Liver (tissue), 9 donors: Measurements from ENCODE around the gene MANBA. TPM values are rescaled to one million over a fixed set of nuclear protein-coding genes. Genes with fewer than 3 reads are reported as not detected.

ENCODE experiments used
- DNase-seq: peaks from one replicate; pipeline ENCODE4 v3.0.0-alpha.2; 2017; ENCODE audit warnings: low spot score
- H3K27ac ChIP-seq, 2 donors: one replicate each; pipeline ENCODE4 v1.7.0; 2013; ENCODE audit warnings: inconsistent platforms in 2 of 2, low read length in 2 of 2, control low read depth in 1 of 2, low read depth in 1 of 2, mild to moderate bottlenecking in 1 of 2
- H3K27me3 ChIP-seq, 4 donors: one replicate each; pipeline versions ENCODE4 v1.6.1 to v1.7.0; 2013; ENCODE audit warnings: low read length in 3 of 4, inconsistent platforms in 1 of 4, mild to moderate bottlenecking in 1 of 4, moderate library complexity in 1 of 4; ENCODE audit not compliant: control insufficient read depth in 4 of 4, insufficient read depth in 4 of 4
- H3K36me3 ChIP-seq, 4 donors: one replicate each; pipeline versions ENCODE4 v1.6.1 to v1.7.0; 2013; ENCODE audit warnings: low read length in 3 of 4, mild to moderate bottlenecking in 3 of 4, low read depth in 1 of 4, moderate library complexity in 1 of 4; ENCODE audit not compliant: control insufficient read depth in 4 of 4, insufficient read depth in 3 of 4
- H3K4me1 ChIP-seq, 4 donors: one replicate each; pipeline versions ENCODE4 v1.6.1 to v1.7.0; 2013; ENCODE audit warnings: low read length in 3 of 4, mild to moderate bottlenecking in 3 of 4, moderate library complexity in 1 of 4; ENCODE audit not compliant: control insufficient read depth in 4 of 4, insufficient read depth in 4 of 4
- H3K4me3 ChIP-seq, 3 donors: one replicate each; pipeline versions ENCODE4 v1.6.1 to v1.7.0; 2013; ENCODE audit warnings: low read length in 3 of 3, control low read depth in 1 of 3, low read depth in 1 of 3, mild to moderate bottlenecking in 1 of 3
- H3K9ac ChIP-seq, 2 donors: one replicate each; pipeline ENCODE4 v1.7.0; 2013; ENCODE audit warnings: low read length in 2 of 2, mild to moderate bottlenecking in 2 of 2, moderate library complexity in 2 of 2, control low read depth in 1 of 2, low read depth in 1 of 2
- H3K9me3 ChIP-seq, 4 donors: one replicate each; pipeline versions ENCODE4 v1.6.1 to v1.7.0; 2013; ENCODE audit warnings: low read length in 3 of 4; ENCODE audit not compliant: control insufficient read depth in 4 of 4
- EGR1 ChIP-seq, 2 donors: IDR thresholded peaks; 2 replicates each; pipeline ENCODE4 v1.6.1; 2016 to 2018; ENCODE audit warnings: antibody characterized with exemption in 2 of 2, low read depth in 2 of 2
- FOXA1 ChIP-seq: IDR thresholded peaks from 2 replicates; pipeline ENCODE4 v1.6.1; 2016; ENCODE audit warnings: antibody characterized with exemption
- FOXA2 ChIP-seq: IDR thresholded peaks from 2 replicates; pipeline ENCODE4 v1.6.1; 2016; ENCODE audit warnings: antibody characterized with exemption
- HNF4A ChIP-seq, 2 donors: conservative IDR thresholded peaks; 2 replicates each; pipeline ENCODE4 v1.6.1; 2016; ENCODE audit warnings: antibody characterized with exemption in 2 of 2, mild to moderate bottlenecking in 2 of 2
- JUND ChIP-seq, 2 donors: IDR thresholded peaks; 2 replicates each; pipeline ENCODE4 v1.6.1; 2016; ENCODE audit warnings: antibody characterized with exemption in 2 of 2
- NR2F2 ChIP-seq: IDR thresholded peaks from 2 replicates; pipeline ENCODE4 v1.6.1; 2016; ENCODE audit warnings: antibody characterized with exemption
- RXRA ChIP-seq, 2 donors: IDR thresholded peaks; 2 replicates each; pipeline ENCODE4 v1.6.1; 2017 to 2018; ENCODE audit warnings: antibody characterized with exemption in 2 of 2, mild to moderate bottlenecking in 1 of 2
- SP1 ChIP-seq: IDR thresholded peaks from 2 replicates; pipeline ENCODE4 v1.6.1; 2018; ENCODE audit warnings: antibody characterized with exemption, mild to moderate bottlenecking
- TAF1 ChIP-seq: conservative IDR thresholded peaks from 2 replicates; pipeline ENCODE4 v1.6.1; 2016; ENCODE audit warnings: antibody characterized with exemption, mild to moderate bottlenecking
- WGBS: extraction: QIAGEN DNeasy Blood & Tissue Kit; methylation state at CpG from one replicate; pipeline ENCODE4 v1.1.7; 2013; 5-methylcytosine and 5-hydroxymethylcytosine counted together
- polyA plus RNA-seq, 2 donors: library from polyadenylated mRNA; stranded (reverse) in 1 of 2; unstranded in 1 of 2; fragments of 200-250 nt in 1 of 2; fragments of >200 nt in 1 of 2; fragmentation: Nextera tagmentation in 1 of 2; extraction: Ambion mirVana in 1 of 2; gene quantifications; one replicate each; pipeline versions ENCODE4 v1.2.1 to v1.2.3, GENCODE V29; 2013 to 2015
- total RNA-seq, 2 donors: library from RNA; depleted of rRNA; stranded (reverse); fragments of >200 nt; gene quantifications; one replicate each; pipeline ENCODE4 v1.2.3, GENCODE V29; 2014
- TF ChIP-seq, protein P1 (sequence below): IDR thresholded peaks from 2 replicates; pipeline ENCODE4 v1.6.1; 2016; ENCODE audit warnings: antibody characterized with exemption, mild to moderate bottlenecking
- TF ChIP-seq, protein P2 (sequence below): IDR thresholded peaks from 2 replicates; pipeline ENCODE4 v1.6.1; 2016; ENCODE audit warnings: antibody characterized with exemption
- donor health status: healthy.
- donor health status: healthy.
- donor health status: healthy.
- donor health status: healthy.
- donor health status: healthy.

Gene MANBA
- total and polyA plus RNA-seq, 4 donors, result 7.1 to 24.2 (median 15.5) TPM

DNA sequence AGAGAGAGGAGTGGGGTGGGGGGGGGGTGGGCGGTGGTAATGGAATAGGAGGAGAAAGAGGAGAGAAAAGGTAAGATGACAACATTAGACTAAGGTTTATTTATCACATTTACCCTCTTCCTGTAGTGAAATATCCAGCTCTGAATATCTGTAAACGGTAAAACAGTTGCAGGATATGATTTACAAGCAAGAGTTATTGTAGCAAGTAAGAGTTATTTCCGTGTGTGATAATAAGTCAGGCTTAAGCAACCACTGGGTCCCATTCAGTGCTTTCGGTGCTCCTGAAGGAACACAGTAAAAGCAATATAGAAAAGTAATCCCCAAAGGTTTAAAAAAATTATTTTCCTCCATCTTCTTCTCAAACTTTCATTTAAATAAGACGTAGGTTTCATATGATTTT, 103.6 kb downstream of the MANBA start (continued):
- TF ChIP-seq, protein P1, sequence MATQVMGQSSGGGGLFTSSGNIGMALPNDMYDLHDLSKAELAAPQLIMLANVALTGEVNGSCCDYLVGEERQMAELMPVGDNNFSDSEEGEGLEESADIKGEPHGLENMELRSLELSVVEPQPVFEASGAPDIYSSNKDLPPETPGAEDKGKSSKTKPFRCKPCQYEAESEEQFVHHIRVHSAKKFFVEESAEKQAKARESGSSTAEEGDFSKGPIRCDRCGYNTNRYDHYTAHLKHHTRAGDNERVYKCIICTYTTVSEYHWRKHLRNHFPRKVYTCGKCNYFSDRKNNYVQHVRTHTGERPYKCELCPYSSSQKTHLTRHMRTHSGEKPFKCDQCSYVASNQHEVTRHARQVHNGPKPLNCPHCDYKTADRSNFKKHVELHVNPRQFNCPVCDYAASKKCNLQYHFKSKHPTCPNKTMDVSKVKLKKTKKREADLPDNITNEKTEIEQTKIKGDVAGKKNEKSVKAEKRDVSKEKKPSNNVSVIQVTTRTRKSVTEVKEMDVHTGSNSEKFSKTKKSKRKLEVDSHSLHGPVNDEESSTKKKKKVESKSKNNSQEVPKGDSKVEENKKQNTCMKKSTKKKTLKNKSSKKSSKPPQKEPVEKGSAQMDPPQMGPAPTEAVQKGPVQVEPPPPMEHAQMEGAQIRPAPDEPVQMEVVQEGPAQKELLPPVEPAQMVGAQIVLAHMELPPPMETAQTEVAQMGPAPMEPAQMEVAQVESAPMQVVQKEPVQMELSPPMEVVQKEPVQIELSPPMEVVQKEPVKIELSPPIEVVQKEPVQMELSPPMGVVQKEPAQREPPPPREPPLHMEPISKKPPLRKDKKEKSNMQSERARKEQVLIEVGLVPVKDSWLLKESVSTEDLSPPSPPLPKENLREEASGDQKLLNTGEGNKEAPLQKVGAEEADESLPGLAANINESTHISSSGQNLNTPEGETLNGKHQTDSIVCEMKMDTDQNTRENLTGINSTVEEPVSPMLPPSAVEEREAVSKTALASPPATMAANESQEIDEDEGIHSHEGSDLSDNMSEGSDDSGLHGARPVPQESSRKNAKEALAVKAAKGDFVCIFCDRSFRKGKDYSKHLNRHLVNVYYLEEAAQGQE, result no peak
- TF ChIP-seq RXRA (IDR thresholded peaks at IDR 0.05) (no peak), FOXA2 (no peak), NR2F2 (no peak), TAF1 (no peak)

DNA sequence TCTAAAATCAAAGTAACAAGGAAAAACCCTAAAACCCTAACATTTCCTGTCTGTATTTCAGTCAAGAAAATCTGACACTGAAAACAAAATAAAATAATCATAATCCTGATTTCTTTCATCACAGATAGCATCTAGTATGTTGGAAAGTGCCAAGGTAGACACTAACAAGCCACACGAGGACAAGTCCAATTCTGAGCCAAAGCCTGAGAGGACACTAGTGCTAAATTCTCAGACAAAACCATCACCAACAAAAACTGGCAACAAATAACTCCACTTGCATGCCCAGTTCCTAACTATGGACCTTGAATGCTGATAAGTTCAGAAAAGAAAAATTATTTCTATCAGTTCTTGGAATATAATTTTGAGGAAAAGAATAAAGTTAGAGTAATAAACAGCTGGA, 113.7 kb downstream of the MANBA start:
- Histone ChIP-seq H3K9me3 (no peaks in the 10 kb centered on the region), H3K4me3 (no peak overlapping the region), H3K9ac (no peak overlapping the region), H3K36me3 (peaks cover 0 to 17% (median 13%) of the 10 kb centered on the region in 4 donors), H3K4me1 (no peaks in the 10 kb centered on the region), H3K27me3 (no peaks in the 10 kb centered on the region), H3K27ac (no peak overlapping the region)
- 87% methylated on average over 1 of the region's 1 CpG for WGBS
- no peak for TF ChIP-seq SP1
- no peak for TF ChIP-seq HNF4A (conservative IDR thresholded peaks at IDR 0.05)
- TF ChIP-seq RXRA (IDR thresholded peaks at IDR 0.05), result no peak
- TF ChIP-seq, protein P2, sequence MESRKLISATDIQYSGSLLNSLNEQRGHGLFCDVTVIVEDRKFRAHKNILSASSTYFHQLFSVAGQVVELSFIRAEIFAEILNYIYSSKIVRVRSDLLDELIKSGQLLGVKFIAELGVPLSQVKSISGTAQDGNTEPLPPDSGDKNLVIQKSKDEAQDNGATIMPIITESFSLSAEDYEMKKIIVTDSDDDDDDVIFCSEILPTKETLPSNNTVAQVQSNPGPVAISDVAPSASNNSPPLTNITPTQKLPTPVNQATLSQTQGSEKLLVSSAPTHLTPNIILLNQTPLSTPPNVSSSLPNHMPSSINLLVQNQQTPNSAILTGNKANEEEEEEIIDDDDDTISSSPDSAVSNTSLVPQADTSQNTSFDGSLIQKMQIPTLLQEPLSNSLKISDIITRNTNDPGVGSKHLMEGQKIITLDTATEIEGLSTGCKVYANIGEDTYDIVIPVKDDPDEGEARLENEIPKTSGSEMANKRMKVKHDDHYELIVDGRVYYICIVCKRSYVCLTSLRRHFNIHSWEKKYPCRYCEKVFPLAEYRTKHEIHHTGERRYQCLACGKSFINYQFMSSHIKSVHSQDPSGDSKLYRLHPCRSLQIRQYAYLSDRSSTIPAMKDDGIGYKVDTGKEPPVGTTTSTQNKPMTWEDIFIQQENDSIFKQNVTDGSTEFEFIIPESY, result no peak
- TF ChIP-seq JUND (IDR thresholded peaks at IDR 0.05), result no peak
- TF ChIP-seq FOXA2, result no peak
- TF ChIP-seq, protein P1, result no peak
- TF ChIP-seq EGR1 (IDR thresholded peaks at IDR 0.05; ENCODE audit: low read depth in 2 of 2), result no peak
- TF ChIP-seq FOXA1, result no peak
- no peak for TF ChIP-seq NR2F2
- DNase-seq, result no peak
